ENCODE results near the gene ITGA5. TPM values are rescaled to one million over a fixed set of nuclear protein-coding genes. Genes with fewer than 3 reads are reported as not detected.
A peak's percentile ranks its signal among the peaks of the same experiment; 100 is the strongest.

ITGA5 gene
- total RNA-seq, 1 experiment from 2014 or later = 35.9 TPM

DNA sequence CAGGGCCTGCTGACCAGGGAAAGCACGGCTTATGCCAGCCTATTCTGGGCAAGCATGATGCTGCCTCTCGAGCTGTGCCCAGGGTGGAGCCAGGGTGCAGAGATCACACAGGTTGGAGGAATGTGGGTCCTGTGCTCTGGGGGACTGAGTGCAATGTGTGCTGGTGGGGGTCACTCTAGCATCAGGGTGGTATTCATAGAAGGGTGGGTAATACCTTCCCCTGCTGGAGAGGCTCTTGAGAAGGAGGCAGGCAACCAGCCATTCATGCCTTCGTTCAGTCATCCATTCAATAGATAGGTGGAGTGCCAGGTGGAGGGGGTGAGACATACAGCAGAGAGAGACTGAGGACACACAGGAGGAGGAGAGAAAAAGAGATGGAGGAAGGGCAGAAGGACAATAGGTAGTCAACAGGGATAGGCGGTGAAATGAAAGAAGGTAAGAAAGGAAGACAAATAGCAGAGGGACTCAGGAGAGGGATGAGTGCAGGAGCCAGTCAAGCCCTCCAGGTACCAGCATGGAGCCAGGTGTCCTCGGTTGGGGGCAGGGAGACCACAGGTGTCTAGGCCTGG lies 29.4 kb downstream of the ITGA5 start:
- Histone ChIP-seq H3K9me2 (replicated peaks; ENCODE audit: low read length) (no peaks in the 10 kb centered on the region), H3K4me3 (ENCODE audit: low read length) (no peak overlapping the region), H3K9me3 (ENCODE audit: low read length) (no peaks in the 10 kb centered on the region), H3K79me2 (ENCODE audit: low read length) (no peaks in the 10 kb centered on the region), H3K27ac (ENCODE audit: low read length) (no peak overlapping the region), H3K4me1 (ENCODE audit: insufficient read depth, low read length) (peaks cover 15% of the 10 kb centered on the region), H3K4me2 (ENCODE audit: low read length) (no peak overlapping the region), H3F3A (ENCODE audit: low read length, unreplicated experiment) (no peaks in the 10 kb centered on the region), H3K36me3 (ENCODE audit: low read depth, low read length) (no peaks in the 10 kb centered on the region), H3K27me3 (ENCODE audit: low read length) (no peaks in the 10 kb centered on the region), H4K20me1 (ENCODE audit: low read length) (no peaks in the 10 kb centered on the region), H2AFZ (ENCODE audit: low read length) (no peak overlapping the region), H3K9ac (ENCODE audit: low read length) (no peak overlapping the region)
- no peak for TF ChIP-seq EZH2phosphoT487 (IDR thresholded peaks at IDR 0.05; ENCODE audit: borderline replicate concordance, low read length)
- DNase-seq (no peak), ATAC-seq (no peak)
- POLR2A ChIA-PET (ENCODE audit: unreplicated experiment) = no interaction called here
- BruUV-seq (replicated peaks) = no TSS peak
- intact Hi-C loops (cut with micrococcal nuclease) = no loop called here
- CTCF ChIA-PET = no interaction called here

DNA sequence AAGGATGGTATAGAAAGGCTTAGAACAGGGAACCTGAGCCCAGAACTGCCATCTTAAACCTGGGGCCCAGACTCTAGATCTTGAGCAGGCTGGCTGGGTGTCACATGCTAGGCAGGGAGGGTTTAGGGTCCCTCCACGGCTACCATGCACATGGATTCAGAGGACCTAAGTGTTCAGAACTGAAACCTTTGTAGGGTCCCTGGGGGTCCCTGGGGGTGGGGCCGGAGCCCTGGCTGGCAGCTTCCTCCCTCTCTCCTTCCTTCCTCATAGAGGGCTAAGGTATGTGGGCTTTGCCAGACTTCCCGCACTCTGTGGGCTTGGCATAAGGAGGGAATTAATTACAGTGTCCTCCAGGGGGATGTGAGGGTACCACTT lies 29.9 kb downstream of the ITGA5 start:
- H3K27ac ChIP-seq (ENCODE audit: low read length) = no peak overlapping the region
- H3K9ac ChIP-seq (ENCODE audit: low read length) = no peak overlapping the region
- no peaks in the 10 kb centered on the region for H3K9me2 ChIP-seq (replicated peaks; ENCODE audit: low read length)
- ATAC-seq (no peak), DNase-seq (no peak)
- BruUV-seq (replicated peaks) = no TSS peak
- no peaks in the 10 kb centered on the region for H3K27me3 ChIP-seq (ENCODE audit: low read length)
- H3K4me3 ChIP-seq (ENCODE audit: low read length) = no peak overlapping the region
- no peaks in the 10 kb centered on the region for H3K36me3 ChIP-seq (ENCODE audit: low read depth, low read length)
- no peaks in the 10 kb centered on the region for H3F3A ChIP-seq (ENCODE audit: low read length, unreplicated experiment)
- ChIA-PET CTCF (no interaction called here), POLR2A (ENCODE audit: unreplicated experiment) (no interaction called here)
- H2AFZ ChIP-seq (ENCODE audit: low read length) = no peak overlapping the region
- H3K9me3 ChIP-seq (ENCODE audit: low read length) = no peaks in the 10 kb centered on the region
- H3K79me2 ChIP-seq (ENCODE audit: low read length) = no peaks in the 10 kb centered on the region
- H3K4me1 ChIP-seq (ENCODE audit: insufficient read depth, low read length) = peaks cover 15% of the 10 kb centered on the region
- TF ChIP-seq EZH2phosphoT487 (IDR thresholded peaks at IDR 0.05; ENCODE audit: borderline replicate concordance, low read length) (no peak), EZH2 (IDR thresholded peaks at IDR 0.05; ENCODE audit: low read length, unreplicated experiment) (no peak)
- TF ChIP-seq, protein P1, sequence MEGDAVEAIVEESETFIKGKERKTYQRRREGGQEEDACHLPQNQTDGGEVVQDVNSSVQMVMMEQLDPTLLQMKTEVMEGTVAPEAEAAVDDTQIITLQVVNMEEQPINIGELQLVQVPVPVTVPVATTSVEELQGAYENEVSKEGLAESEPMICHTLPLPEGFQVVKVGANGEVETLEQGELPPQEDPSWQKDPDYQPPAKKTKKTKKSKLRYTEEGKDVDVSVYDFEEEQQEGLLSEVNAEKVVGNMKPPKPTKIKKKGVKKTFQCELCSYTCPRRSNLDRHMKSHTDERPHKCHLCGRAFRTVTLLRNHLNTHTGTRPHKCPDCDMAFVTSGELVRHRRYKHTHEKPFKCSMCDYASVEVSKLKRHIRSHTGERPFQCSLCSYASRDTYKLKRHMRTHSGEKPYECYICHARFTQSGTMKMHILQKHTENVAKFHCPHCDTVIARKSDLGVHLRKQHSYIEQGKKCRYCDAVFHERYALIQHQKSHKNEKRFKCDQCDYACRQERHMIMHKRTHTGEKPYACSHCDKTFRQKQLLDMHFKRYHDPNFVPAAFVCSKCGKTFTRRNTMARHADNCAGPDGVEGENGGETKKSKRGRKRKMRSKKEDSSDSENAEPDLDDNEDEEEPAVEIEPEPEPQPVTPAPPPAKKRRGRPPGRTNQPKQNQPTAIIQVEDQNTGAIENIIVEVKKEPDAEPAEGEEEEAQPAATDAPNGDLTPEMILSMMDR (conservative IDR thresholded peaks at IDR 0.05; ENCODE audit: low read depth, low read length) = no peak
- intact Hi-C loops (cut with micrococcal nuclease) = no loop called here
- no peaks in the 10 kb centered on the region for H4K20me1 ChIP-seq (ENCODE audit: low read length)
- no peak overlapping the region for H3K4me2 ChIP-seq (ENCODE audit: low read length)

DNA sequence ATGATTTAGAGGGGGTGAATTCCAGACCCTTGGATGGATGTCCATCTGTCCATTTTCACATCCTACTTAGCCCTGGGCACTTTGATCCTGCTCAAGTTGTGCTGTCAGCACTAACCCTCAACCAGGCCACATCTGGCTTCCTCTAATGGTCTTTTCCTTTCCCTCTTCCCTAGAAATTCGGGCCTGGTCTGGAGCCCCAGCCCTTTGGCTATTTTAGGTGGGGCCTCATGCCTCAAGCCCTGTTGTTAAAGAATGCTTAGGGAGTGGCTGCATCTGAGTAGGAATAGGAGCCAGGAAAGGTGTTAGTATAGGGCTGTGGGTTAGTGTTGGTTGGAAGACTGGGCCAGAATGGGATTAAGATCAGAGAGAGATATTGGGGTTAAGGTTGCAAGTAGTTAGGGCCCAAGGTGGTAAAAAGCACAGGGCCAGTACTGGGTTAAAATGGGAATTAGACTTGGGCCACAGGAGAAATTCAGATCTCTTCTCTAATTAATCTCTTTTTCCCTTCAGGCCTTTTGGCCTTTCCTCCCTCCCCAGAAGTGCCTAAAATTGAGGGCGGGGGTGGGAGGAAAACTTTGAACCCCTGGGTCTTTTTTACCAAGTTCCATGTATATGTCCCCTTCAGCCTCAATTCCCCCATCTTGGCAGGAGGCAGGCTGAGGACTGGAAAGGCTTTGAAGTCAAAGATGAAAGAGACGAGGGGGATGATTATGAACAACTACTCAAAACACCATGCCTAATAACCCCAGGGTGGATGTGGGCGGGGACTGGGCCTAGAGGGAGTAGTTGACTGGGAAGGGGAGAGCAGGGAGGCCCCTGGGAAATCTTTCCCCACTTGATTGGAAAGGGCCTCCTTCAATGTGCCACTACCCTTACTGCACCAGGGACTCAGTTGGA lies 30.6 kb downstream of the ITGA5 start:
- no peaks in the 10 kb centered on the region for H3K79me2 ChIP-seq (ENCODE audit: low read length)
- no peaks in the 10 kb centered on the region for H3K36me3 ChIP-seq (ENCODE audit: low read depth, low read length)
- no peaks in the 10 kb centered on the region for H3F3A ChIP-seq (ENCODE audit: low read length, unreplicated experiment)
- no TSS peak for BruUV-seq (replicated peaks)
- H3K4me2 ChIP-seq (ENCODE audit: low read length) = peak overlapping the region; percentile 20; the same call in 1 of the 2 replicates
- no peak overlapping the region for H3K9ac ChIP-seq (ENCODE audit: low read length)
- H3K27ac ChIP-seq (ENCODE audit: low read length) = peak overlapping the region; percentile 32
- no peaks in the 10 kb centered on the region for H3K9me2 ChIP-seq (replicated peaks; ENCODE audit: low read length)
- no peaks in the 10 kb centered on the region for H4K20me1 ChIP-seq (ENCODE audit: low read length)
- intact Hi-C loops (cut with micrococcal nuclease) = no loop called here
- H3K9me3 ChIP-seq (ENCODE audit: low read length) = no peaks in the 10 kb centered on the region
- no peak overlapping the region for H3K4me3 ChIP-seq (ENCODE audit: low read length)
- no peak for ATAC-seq
- DNase-seq = no peak
- H3K4me1 ChIP-seq (ENCODE audit: insufficient read depth, low read length) = peaks cover 15% of the 10 kb centered on the region
- CTCF ChIA-PET = interaction anchor here (0.6 kb wide), 3 partner anchors 9 to 88 kb away, joined by 3 to 4 read pairs (median 4); no protein-coding TSS in a partner anchor
- no peak for TF ChIP-seq EZH2 (IDR thresholded peaks at IDR 0.05; ENCODE audit: low read length, unreplicated experiment)
- TF ChIP-seq, protein P1 (conservative IDR thresholded peaks at IDR 0.05; ENCODE audit: low read depth, low read length) = no peak
- no peak for TF ChIP-seq EZH2phosphoT487 (IDR thresholded peaks at IDR 0.05; ENCODE audit: borderline replicate concordance, low read length)
- no peaks in the 10 kb centered on the region for H3K27me3 ChIP-seq (ENCODE audit: low read length)
- POLR2A ChIA-PET (ENCODE audit: unreplicated experiment) = no interaction called here
- 0 out of 2 replicates have a peak overlapping the region, but pooled peaks have one; percentile 47 for H2AFZ ChIP-seq (ENCODE audit: low read length)
